RWPE1 (cell line): ENCODE data around the gene DCDC2C.

Source experiments
- CTCF ChIA-PET: fragments of 350-600 bp; sonication (Branson Sonifier 250); formaldehyde crosslinking; extraction: SDS; loops from one replicate; lab custom pipeline; 2021; lab: Yijun Ruan, JAX
- POLR2A ChIA-PET: fragments of 400-600 bp; formaldehyde crosslinking; extraction: SDS; loops from one replicate; lab custom pipeline; 2020; ENCODE audit warnings: antibody characterized with exemption; ENCODE audit not compliant: low non-redundant PET; lab: Yijun Ruan, JAX
- DNase-seq: peaks from one replicate; pipeline ENCODE4 v3.0.0; 2012; ENCODE audit warnings: low spot score
- H3K27ac ChIP-seq: fragments of 450-650 bp; 2 replicates; pipeline ENCODE4 v1.5.1; 2017
- TF ChIP-seq, protein P1 (sequence below): fragments of 450-650 bp; conservative IDR thresholded peaks from 2 replicates; pipeline ENCODE4 v1.5.1; 2017; ENCODE audit warnings: low read depth, mild to moderate bottlenecking

DCDC2C gene

DNA sequence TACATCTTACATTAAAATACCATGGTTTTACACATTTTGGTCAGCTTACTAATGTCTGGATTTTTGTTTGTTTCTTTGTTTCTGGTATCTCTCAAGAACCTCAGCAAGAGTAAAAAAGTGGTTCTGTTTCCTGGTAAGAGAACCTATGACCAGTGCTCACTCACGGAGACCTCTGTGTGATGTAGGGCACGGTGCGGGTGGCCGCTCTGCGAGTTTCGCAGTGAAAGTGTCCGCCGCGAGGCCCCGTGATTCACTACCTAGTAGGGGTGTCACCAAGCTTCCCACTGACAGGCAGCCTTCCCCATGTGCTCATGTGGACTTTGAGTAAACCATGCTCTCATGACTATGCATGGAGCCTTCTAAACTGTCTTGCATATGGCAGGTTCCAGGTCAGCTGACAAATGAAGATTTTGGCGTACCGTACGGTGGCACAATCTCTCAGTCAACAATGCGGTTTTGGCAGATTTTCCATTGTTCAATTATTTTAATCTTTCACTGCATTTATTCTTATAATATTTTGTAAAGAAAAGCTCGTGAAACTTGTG lies 137.3 kb downstream of the DCDC2C start:
- no peak for DNase-seq
- ChIA-PET POLR2A (interaction anchor here (0.7 kb wide), 1 partner anchor 185 kb away, joined by 3 read pairs; no protein-coding TSS in a partner anchor), CTCF (no interaction called here)
- H3K27ac ChIP-seq: no peak overlapping the region
- TF ChIP-seq, protein P1, sequence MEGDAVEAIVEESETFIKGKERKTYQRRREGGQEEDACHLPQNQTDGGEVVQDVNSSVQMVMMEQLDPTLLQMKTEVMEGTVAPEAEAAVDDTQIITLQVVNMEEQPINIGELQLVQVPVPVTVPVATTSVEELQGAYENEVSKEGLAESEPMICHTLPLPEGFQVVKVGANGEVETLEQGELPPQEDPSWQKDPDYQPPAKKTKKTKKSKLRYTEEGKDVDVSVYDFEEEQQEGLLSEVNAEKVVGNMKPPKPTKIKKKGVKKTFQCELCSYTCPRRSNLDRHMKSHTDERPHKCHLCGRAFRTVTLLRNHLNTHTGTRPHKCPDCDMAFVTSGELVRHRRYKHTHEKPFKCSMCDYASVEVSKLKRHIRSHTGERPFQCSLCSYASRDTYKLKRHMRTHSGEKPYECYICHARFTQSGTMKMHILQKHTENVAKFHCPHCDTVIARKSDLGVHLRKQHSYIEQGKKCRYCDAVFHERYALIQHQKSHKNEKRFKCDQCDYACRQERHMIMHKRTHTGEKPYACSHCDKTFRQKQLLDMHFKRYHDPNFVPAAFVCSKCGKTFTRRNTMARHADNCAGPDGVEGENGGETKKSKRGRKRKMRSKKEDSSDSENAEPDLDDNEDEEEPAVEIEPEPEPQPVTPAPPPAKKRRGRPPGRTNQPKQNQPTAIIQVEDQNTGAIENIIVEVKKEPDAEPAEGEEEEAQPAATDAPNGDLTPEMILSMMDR: no peak

GRCh38 chr2:3847397-3848052 lies 144.2 kb downstream of the DCDC2C start:
- H3K27ac ChIP-seq: no peak overlapping the region
- ChIA-PET POLR2A (no interaction called here), CTCF (no interaction called here)
- DNase-seq: no peak
- TF ChIP-seq, protein P1: no peak

GRCh38 chr2:3848776-3849175 lies 145.4 kb downstream of the DCDC2C start:
- no peak for DNase-seq
- H3K27ac ChIP-seq: no peak overlapping the region
- TF ChIP-seq, protein P1: no peak
- CTCF ChIA-PET: no interaction called here
- POLR2A ChIA-PET: no interaction called here

GRCh38 chr2:3849213-3849612 lies 145.8 kb downstream of the DCDC2C start:
- ChIA-PET CTCF (no interaction called here), POLR2A (no interaction called here)
- TF ChIP-seq, protein P1: no peak
- no peak overlapping the region for H3K27ac ChIP-seq
- no peak for DNase-seq

DNA sequence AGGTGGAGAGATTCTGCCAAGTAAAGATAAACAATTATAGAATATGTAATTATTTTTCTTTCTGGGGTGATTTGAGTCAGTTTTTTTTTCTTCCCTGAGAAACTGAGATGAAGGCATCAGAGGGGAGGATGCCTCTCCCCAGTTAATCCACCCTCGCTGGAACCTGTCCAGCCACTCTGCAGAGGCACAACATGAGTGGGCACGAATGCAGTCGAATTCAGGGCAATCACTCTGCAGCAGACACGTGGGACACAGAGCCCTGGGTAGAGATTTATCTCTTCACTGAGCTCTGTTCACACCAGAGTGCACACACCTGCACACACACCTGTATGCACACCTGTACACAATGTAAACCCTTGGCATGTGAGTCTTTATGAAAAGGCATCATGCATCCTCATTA lies 154.2 kb downstream of the DCDC2C start:
- ChIA-PET POLR2A (no interaction called here), CTCF (no interaction called here)
- DNase-seq: no peak
- no peak overlapping the region for H3K27ac ChIP-seq
- TF ChIP-seq, protein P1: no peak

- DNase-seq: no peak
- ChIA-PET CTCF (interaction anchor here (0.6 kb wide), 1 partner anchor 143 kb away, joined by 3 read pairs; no protein-coding TSS in a partner anchor), POLR2A (no interaction called here)
- TF ChIP-seq, protein P1: no peak
- H3K27ac ChIP-seq: no peak overlapping the region
These were observed 161.8 kb downstream of the DCDC2C start for GRCh38 chr2:3864943-3865865.
